GM18520 (cell line): ENCODE data around the gene TDRD12.
"Not testable (repeated sequence)": the region's sequence is repeated elsewhere in the genome, so short reads cannot be mapped to it uniquely, and the experiment has no call there.

Experiments used
- ATAC-seq: cut with Tn5 transposase; IDR thresholded peaks from one replicate; pipeline ENCODE4 v1.9.1; 2021; ENCODE audit not compliant: unreplicated experiment

The TDRD12 gene

DNA sequence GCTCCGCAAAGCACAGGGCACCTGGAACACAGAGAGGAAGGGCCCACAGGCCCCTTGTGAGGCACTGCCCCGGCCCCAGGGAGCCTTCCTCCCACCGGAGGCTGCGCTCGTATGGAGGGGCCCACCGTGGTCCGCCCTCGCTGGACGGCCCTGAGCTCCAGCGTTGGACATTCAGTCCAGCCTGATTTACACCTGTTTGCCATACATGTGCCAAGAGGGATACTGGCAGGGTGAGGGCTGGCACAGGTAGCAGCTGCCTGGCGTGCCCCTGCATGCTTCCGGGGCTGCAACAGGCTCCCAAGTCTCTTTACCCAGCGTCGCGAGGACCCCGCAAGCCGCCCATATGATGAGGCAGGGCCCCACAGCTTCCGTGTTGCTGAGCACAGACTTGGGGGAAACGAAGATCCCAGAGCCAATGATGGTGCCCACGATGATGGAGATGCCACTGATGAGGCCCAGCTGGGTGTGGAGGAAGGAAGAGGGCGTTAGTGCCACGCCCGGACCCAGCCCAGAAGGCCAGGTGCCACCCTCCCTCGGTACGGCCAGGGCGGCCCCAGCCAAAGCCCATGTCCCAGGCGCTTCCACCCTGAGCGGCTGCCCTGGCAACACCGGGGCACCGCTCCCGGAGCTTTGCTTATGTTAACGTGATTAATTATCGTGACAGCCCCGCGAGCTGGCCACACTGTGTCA is 144.9 kb downstream of the TDRD12 start:
- ATAC-seq: no peak

DNA sequence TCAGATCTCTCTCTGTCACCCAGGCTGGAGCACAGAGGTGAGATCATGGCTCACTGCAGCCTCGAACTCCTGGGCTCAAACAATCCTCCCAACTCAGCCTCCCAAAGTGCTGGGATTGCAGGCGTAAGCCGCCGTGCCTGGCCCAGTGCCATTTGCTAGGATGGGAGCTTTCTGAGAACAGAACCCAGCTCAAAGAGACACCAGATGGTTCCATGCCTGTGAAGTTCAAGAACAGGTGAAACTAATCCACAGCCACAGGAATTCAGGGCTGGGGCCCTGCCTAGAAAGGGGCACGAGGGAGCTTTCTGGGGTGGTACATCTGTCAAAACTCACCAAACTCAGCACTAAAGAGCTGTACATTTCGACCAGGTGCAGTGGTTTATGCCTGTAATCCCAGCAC is 145.8 kb downstream of the TDRD12 start:
- no peak for ATAC-seq

DNA sequence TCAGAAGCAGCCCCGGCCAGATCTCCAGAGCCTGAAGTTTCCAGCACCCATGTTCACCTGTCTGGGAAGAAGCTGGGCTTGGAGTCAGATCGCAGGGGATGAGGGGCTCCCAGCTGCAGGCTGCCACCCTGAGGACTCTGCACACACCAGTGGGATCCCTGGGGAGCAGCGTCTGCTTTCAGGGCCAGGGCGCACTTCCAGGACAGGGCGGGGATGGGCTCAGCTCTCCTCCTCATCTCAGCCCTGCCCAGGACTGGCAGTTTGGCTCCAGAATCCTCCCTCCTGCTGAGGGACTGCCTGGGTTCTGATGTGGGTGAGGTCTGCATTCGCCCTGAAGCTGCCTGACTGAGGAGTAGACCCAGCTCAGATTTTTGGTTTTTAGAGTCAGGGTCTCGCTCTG is 146.5 kb downstream of the TDRD12 start:
- ATAC-seq: no peak

- no peak for ATAC-seq
Measured at GRCh38 chr19:32866564-32867265, 147.1 kb downstream of the TDRD12 start.

DNA sequence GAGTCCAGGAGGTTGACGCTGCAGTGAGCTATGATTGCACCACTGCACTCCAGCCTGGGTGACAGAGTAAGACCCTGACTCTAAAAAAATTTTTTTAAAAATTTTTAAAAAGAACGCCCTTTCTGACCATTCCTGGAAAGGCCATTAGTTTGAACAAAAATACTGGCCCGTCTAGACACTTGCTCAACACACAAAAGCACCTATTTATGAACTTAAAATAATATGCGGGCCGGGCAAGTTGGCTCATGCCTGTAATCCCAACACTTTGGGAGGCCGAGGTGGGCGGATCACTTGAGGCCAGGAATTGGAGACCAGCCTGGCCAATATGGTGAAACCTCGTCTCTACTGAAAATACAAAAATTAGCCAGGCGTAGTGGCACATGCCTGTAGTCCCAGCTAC is 147.9 kb downstream of the TDRD12 start:
- ATAC-seq: not testable (repeated sequence)

GRCh38 chr19:32868206-32868950 is 148.8 kb downstream of the TDRD12 start:
- no peak for ATAC-seq

DNA sequence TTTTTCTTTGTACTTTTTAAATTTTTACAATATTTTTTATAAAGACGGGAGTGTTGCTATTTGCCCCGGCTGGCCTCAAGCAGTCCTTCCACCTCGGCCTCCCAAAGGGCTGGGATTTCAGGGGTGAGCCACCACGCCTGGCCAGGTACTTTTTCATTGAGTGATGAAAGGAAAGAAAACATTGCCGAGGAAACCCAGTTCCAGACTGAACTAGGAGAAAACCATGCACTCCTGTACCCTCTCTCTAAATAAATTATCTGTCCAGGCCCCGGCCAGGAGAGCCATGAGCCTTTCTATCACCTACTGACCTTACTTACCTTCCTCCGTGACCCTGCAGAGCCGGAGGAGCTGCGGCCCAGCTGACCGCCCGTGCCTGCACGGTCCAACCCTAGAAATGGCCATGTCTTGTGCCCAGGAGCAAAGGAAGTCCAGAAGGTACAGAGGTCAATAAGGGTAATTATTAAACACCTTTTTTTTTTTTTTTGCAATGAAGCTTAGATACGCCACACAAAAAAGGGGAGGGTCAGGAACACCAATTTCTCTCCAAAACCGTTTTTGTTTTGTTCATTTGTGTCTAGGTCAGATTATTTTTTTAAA is 149.9 kb downstream of the TDRD12 start, which contains the start of gene SLC7A9:
Gene SLC7A9 (minus strand): TSS at position 399 of the 597 bp plus-strand sequence. CDS start 1,233 bp downstream, outside the sequence.
- ATAC-seq: no peak

GRCh38 chr19:32869966-32870573 is 150.5 kb downstream of the TDRD12 start:
- ATAC-seq: no peak

DNA sequence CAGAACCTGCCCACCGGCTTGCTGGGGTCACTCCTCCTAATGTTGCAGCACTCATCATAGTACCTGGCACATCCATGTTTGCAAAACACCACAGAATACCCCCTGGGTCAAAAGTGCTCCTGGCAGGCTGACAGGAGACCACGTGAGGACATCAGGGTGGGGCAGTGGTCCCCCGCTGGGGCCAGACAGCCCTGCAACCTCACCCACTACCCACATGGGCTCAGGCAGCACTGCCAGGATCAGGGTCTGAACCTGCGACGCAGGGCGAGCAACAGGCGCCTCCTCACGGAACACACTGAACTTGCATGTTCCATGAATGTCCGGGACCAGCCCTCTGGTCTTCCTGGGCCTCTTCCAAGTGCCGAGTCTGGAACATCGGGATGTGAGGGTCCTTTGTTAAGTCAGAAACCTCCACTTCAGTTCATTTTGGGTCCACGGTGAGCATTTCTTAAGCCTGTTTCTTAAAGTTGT is 151.4 kb downstream of the TDRD12 start:
- ATAC-seq: no peak

DNA sequence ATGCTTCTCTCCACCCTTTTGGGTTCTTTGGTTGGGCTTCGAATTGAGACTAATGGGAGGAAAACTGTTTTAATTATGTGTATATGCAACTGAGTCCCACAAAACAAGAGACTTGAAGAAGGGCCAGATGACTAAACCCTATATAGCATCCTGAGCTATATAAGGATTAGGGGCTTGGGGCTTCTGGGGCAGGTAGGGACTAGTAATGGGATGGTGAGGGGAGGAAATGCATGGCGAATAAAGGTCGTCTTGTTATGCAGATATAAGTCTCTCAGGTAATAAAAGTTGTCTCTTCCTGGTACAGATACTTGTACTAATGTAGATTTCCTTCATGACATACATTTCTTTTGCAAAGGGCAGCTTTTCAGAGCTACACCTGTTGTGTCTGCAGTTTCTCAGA is 152.8 kb downstream of the TDRD12 start:
- no peak for ATAC-seq

GRCh38 chr19:32873247-32873959 is 153.8 kb downstream of the TDRD12 start:
- ATAC-seq: no peak

DNA sequence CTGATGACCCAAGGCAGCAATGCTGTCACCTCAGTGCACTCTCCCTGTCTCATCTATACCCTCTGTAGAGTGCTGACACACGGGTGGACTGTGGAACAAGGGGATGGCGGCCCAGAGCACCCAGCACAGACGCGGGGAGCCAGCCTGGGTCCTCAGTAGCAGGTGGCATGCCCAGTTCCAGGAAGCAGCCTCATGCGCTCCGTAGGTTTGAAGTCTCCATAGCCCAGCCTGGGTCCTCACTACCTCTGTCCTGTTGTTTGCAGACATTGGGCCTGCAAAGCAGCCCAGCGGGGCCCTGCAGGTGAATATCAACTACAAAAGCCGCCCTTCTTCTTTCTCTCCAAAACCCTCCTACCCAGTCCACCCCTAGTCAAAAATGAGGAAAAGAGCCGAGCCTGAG is 155.0 kb downstream of the TDRD12 start:
- ATAC-seq: no peak

DNA sequence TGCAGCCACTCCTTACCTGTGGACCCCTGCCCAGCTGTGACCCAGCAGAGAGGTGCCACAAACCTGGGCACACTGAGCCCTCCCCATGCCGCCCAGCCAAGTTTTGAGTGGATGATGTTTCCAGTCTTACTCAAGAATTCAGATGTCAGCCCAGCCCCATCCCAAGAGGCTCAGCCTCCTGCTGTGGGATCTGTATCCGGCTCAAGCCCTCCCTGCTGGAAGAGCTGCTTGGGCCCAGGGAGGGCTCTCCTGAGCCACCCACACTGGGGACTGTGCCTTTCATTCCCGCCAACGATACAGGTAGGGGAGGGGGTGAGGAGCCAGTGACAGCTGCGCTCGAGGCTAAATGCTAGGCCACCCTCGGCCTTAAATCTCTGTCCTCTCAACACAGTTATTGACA is 155.9 kb downstream of the TDRD12 start:
- ATAC-seq: no peak

GRCh38 chr19:32876236-32876918 is 156.8 kb downstream of the TDRD12 start:
- no peak for ATAC-seq

GRCh38 chr19:32876919-32877285 is 157.3 kb downstream of the TDRD12 start:
- no peak for ATAC-seq
